Activated naive CD4-positive, alpha-beta T cell (primary cell): Measurements from ENCODE around the gene FADD.
"Not testable (repeated sequence)": the region's sequence is repeated elsewhere in the genome, so short reads cannot be mapped to it uniquely, and the experiment has no call there.

Experiments
- DNase-seq, 4 experiments: peaks; one replicate each; lab custom pipeline; 2025; lab: John Stamatoyannopoulos, UW

FADD gene

GRCh38 chr11:70182266-70182665 is 20.8 kb upstream of the FADD start:
- no peak for DNase-seq

DNA sequence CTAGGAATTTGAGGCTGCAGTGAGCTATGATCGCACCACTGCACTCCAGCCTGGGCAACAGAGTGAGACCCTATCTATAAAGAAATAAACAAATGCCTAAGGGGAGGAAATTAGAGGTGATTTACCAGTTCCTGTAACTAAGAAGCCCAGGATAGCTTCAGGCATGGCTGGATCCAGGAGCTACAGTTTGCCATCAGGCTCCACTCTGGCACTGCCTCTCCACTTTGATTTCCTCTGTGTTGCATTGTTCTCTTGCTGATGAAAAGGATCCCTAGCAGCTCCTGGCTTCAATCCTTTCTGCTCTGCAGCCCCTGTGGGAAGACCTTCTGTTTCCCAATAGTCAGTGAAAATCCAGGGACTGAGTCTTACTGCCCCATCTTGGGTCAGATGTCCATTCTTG is 20.1 kb upstream of the FADD start:
- DNase-seq, result no peak

GRCh38 chr11:70183483-70184176 is 19.5 kb upstream of the FADD start:
- no peak for DNase-seq

DNA sequence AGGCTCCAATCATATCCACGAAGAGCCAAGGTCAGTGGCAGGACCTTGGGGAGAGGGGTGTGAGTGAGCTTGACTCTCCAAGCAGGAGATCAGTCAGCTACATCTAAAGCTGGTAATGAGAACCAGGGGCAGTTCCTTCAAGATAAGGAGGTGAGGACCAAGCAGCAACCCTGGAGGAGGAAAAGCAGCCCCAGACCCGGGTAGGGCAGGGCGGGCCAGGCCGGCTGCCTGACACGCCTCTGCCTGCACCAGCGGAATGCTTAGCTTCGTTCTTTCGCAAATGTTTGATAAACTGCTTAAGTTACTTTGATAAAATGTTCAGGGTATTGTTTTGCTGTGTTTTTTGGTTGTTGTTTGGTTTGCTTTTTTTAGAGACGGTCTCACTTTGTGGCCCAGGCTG is 18.7 kb upstream of the FADD start:
- DNase-seq, result no peak

DNA sequence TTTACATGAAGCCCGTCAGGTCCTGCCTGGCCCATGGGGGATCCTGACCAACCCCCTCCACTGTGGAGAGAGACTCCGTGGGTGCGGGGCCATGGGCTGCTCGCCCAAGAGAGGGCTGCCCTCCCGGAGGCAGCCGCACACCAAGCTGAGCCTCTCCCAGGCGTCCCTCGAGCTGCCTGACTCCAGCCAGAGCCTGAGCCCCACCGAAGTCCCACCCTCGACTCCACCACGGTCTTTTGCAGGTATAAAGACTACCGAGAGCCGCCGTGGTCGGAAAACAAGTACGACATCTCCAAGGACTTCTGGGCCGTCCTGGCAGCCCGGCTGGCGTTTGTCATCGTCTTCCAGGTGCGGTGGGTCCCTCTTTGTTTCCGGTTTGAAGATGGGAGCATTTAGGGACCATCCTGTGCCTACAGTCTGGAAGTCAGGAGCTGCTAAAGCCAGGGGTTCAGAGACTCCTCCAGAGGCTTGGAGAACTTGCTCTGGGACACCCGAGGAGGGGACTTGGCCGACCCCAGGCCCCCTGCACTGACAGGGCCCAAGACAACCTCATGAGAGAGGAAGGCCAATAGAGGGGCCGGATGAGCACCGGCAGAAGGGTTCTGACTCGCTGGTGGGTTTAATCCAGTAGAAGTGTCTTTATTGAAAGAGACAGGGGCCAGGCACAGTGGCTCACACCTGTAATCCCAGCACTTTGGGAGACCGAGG is 17.6 kb upstream of the FADD start:
- no peak for DNase-seq

- DNase-seq, result no peak
Measured at GRCh38 chr11:70186420-70186819, 16.7 kb upstream of the FADD start.

DNA sequence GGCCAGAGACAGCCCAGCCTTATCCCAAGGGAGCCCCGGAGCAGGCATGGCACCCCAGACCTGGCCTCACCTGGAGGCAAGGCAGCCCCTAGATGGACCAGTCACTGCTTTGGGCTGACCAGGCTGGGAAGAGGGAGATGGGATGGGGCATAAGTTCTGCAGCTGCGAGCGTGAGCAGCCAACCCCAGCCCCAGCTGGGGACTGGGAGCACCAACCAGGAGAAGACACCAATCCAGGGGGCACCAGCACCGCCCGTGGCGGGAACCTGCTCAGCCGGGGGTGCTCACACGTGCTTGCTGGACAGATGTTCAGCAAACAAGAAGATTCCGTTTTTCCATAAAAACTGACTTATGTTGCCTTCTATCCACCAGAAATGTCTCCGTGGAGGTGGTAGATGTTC is 16.2 kb upstream of the FADD start:
- DNase-seq, result no peak

DNA sequence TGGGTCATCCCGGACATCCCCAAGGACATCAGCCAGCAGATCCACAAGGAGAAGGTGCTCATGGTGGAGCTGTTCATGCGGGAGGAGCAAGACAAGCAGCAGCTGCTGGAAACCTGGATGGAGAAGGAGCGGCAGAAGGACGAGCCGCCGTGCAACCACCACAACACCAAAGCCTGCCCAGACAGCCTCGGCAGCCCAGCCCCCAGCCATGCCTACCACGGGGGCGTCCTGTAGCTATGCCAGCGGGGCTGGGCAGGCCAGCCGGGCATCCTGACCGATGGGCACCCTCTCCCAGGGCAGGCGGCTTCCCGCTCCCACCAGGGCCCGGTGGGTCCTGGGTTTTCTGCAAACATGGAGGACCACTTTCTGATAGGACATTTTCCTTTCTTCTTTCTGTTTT is 15.3 kb upstream of the FADD start:
- no peak for DNase-seq

- DNase-seq, result no peak
Measured at GRCh38 chr11:70189622-70190021, 13.5 kb upstream of the FADD start.

- DNase-seq, result peak in 3 of 4 experiments; percentile 4 to 36 (median 19)
Measured at GRCh38 chr11:70191495-70192140, 11.5 kb upstream of the FADD start.

GRCh38 chr11:70192666-70193410 is 10.3 kb upstream of the FADD start:
- DNase-seq, result no peak

DNA sequence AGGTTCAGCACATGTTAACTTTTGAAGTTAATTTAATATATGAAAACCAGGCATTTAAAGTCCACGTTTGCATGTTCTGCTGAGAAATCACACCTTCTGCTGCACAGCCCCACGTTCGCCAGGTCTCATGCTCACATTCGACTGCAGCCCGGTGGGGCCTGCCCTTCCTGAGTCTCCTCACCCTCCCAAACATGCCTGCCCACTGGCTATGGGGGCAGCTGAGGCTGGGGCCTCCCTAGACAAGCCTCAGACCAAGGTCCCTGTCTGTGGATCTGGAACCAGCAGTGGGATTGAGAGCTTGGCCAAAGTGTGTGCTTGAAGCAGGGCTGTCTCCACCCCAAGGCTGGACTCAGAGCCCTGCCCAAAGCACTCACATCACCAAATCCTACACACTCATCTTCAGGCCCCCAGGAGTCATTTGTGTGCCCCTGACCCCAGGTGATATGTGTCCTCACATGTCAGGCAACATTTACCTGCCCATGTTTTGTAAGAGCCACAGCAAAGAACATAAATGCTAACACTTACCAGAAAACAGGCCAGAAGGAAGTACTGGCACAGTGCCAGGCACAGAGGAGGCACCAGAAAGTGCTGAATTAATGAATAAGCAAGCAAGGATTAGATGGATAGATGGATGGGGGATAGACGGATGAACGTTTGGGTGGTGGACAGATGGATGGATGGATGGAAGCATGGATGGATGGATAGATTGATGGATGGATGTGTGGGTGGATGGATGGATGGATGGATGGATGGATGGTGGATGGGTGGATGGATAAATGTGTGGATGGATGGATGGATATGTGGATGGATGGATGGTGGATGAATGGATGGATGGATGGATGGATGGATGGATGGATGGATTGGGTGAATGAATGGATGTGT is 9.4 kb upstream of the FADD start:
- DNase-seq, result no peak

DNA sequence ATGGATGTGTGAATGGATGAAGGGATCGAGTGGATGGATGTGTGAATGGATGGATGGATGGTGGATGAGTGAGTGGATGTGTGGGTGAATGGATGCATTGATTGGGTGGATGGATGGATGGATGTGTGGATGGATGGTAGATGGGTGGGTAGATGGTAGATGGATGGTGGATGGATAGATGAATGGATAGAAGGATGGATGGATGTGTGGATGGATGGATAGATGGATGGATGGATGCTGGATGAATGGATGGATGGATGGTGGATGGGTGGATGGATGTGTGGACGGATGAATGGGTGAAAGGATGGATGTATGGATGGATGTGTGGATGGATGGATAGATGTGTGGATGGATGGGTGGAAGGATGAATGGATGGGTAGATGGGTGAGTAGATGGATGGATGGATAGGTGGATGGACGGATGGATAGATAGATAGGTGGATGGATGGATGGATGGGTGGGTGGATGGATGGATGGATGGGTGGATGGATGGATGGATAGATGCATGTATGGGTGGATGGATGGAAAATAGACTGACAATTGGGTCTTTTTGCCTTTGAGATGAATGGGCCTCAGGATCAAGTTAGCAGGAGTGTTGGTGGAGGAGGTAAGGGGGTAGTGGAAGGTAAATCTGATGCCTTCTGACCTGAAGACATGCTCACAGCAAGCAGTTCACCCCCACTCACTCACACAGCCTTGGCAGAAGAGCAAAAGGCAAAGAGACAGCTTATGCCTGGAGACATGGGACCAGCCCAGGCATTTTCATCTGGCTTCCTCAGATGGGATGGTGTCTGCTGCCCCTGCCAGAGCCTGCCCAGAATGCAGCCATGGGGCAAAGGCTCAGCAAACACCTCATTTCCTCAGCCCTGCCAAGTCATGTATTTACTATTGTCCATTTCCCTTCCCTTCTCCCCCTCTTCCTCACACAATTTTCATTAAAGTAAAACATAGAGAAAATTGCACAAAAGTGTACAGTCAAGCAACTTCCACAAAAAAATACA is 8.0 kb upstream of the FADD start:
- DNase-seq, result no peak

DNA sequence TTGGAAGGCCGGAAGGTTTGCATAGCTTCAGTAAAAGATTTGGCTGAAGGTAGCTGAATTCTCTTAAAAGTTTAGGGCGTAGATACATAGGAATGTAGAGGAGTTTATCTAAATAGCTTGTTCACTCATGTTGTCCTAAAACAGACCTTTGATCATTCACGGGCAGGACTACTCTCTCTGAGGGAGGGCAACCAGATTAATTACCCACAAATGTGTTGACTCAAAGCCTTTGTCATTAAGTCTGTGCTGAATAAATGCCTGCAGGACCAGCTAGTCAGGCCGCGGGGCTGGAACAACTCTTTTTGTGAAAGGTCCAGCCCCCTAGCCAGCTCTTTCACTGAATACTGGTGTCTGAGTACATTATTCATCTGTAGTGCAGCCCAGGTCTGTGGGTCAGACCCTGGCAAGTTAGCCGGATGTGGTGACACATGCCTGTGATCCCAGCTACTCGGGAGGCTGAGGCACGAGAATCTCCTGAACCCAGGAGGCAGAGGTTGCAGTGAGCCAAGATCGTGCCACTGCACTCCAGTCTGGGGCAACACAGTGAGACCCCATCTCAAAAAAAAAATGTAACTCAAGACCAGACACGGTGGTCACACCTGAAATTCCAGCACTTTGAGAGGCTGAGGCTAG is 2.8 kb upstream of the FADD start:
- DNase-seq, result no peak

DNA sequence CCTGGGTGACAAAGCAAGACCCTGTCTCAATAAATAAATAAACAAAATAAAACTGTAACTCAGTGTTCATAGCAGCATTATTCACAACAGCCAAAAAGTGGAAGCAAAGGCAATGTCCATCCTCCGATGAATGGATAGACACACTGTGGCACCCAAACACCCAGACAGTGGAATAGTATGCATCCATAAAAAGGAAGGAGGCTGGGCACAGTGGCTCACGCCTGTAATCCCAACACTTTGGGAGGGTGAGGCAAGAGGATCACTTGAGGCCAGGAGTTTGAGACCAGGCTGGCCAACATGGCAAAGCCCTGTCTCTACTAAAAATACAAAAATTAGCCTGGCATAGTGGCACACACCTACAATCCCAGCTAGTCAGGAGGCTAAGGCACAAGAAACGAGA is 2.0 kb upstream of the FADD start:
- DNase-seq, result not testable (repeated sequence)

GRCh38 chr11:70201882-70202861 is 924 bp upstream of the FADD start:
- DNase-seq, result no peak

- peak; percentile 59 to 75 (median 64) for DNase-seq
Measured at GRCh38 chr11:70203751-70204465, 812 bp downstream of the FADD start.

DNA sequence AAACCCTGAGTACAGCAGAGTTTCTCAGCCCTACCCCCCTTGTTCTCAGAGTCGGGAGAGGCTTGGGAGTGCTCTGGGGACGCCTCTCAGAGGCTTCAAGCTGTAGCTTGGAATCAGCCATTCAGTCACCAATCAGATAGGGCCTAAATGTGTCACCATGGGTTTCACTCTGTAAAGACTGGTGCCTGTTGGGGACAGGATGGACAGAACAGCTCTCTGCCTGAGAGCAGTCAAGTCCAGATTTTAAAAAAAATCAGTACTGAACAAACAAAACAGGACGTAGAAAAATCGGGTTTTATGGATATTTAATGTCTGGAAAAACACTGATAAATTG is 1.3 kb downstream of the FADD start:
- DNase-seq, result no peak
